H9 (cell line): ENCODE measurements around the gene SELENOF. TPM values are rescaled to one million over a fixed set of nuclear protein-coding genes. Genes with fewer than 3 reads are reported as not detected.

Experiments
- DNase-seq: peaks from one replicate; pipeline ENCODE4 v3.0.0-alpha.2; 2017
- H2AFZ ChIP-seq: one replicate; pipeline ENCODE4 v1.6.1; 2013; ENCODE audit warnings: mild to moderate bottlenecking, low read length, control low read depth, moderate library complexity
- H2AK5ac ChIP-seq: 2 replicates; pipeline ENCODE4 v1.6.1; 2013; ENCODE audit warnings: low read length, control low read depth, mixed read lengths; ENCODE audit not compliant: insufficient read length
- H2BK120ac ChIP-seq: one replicate; pipeline ENCODE4 v1.6.1; 2013; ENCODE audit warnings: low read depth, mild to moderate bottlenecking, low read length, control low read depth, inconsistent platforms; ENCODE audit not compliant: poor library complexity, severe bottlenecking
- H2BK12ac ChIP-seq: 2 replicates; pipeline ENCODE4 v1.6.1; 2013; ENCODE audit warnings: low read length, control low read depth, mixed read lengths, low read depth; ENCODE audit not compliant: insufficient read length
- H2BK15ac ChIP-seq: 2 replicates; pipeline ENCODE4 v1.6.1; 2013; ENCODE audit warnings: low read depth, low read length, control low read depth
- H2BK20ac ChIP-seq: one replicate; pipeline ENCODE4 v1.6.1; 2013; ENCODE audit warnings: low read depth, mild to moderate bottlenecking, low read length, control low read depth, inconsistent platforms; ENCODE audit not compliant: poor library complexity, severe bottlenecking
- H2BK5ac ChIP-seq: 2 replicates; pipeline ENCODE4 v1.6.1; 2013; ENCODE audit warnings: low read length, control low read depth, mixed read lengths; ENCODE audit not compliant: insufficient read length
- H3K14ac ChIP-seq: 2 replicates; pipeline ENCODE4 v1.6.1; 2013; ENCODE audit warnings: low read length, control low read depth; ENCODE audit not compliant: insufficient read depth
- H3K18ac ChIP-seq: 2 replicates; pipeline ENCODE4 v1.6.1; 2013; ENCODE audit warnings: low read depth, mild to moderate bottlenecking, mixed read lengths, low read length, control low read depth; ENCODE audit not compliant: insufficient read length
- H3K23ac ChIP-seq: 2 replicates; pipeline ENCODE4 v1.6.1; 2013; ENCODE audit warnings: low read length, control low read depth, mixed read lengths, low read depth; ENCODE audit not compliant: insufficient read length
- H3K23me2 ChIP-seq: 2 replicates; pipeline ENCODE4 v1.6.1; 2013; ENCODE audit warnings: low read depth, mild to moderate bottlenecking, mixed read lengths, low read length, control low read depth; ENCODE audit not compliant: insufficient read length, poor library complexity, severe bottlenecking
- H3K27ac ChIP-seq: 2 replicates; pipeline ENCODE4 v1.5.1; 2013; ENCODE audit warnings: low read length, control low read depth, mixed read lengths, low read depth; ENCODE audit not compliant: insufficient read length
- H3K27me3 ChIP-seq: 2 replicates; pipeline ENCODE4 v1.6.1; 2013; ENCODE audit warnings: low read length, control low read depth, inconsistent platforms; ENCODE audit not compliant: insufficient read depth
- H3K4ac ChIP-seq: 2 replicates; pipeline ENCODE4 v1.6.1; 2013; ENCODE audit warnings: low read depth, mild to moderate bottlenecking, control low read depth, inconsistent platforms, low read length, moderate library complexity
- H3K4me1 ChIP-seq: 2 replicates; pipeline ENCODE4 v1.6.1; 2013; ENCODE audit warnings: low read length, control low read depth, inconsistent platforms; ENCODE audit not compliant: insufficient read depth
- H3K4me2 ChIP-seq: 2 replicates; pipeline ENCODE4 v1.6.1; 2013; ENCODE audit warnings: low read length, control low read depth, mixed read lengths; ENCODE audit not compliant: insufficient read length, insufficient read depth
- H3K56ac ChIP-seq: 2 replicates; pipeline ENCODE4 v1.6.1; 2013; ENCODE audit warnings: low read depth, mild to moderate bottlenecking, mixed read lengths, low read length, control low read depth; ENCODE audit not compliant: insufficient read length
- H3K79me1 ChIP-seq: 2 replicates; pipeline ENCODE4 v1.6.1; 2013; ENCODE audit warnings: low read depth, mild to moderate bottlenecking, moderate library complexity, low read length, control low read depth, inconsistent platforms; ENCODE audit not compliant: insufficient read depth, poor library complexity, severe bottlenecking
- H3K79me2 ChIP-seq: 2 replicates; pipeline ENCODE4 v1.6.1; 2013; ENCODE audit warnings: low read length, control low read depth, inconsistent platforms; ENCODE audit not compliant: insufficient read depth
- H3K9ac ChIP-seq: 2 replicates; pipeline ENCODE4 v1.6.1; 2013; ENCODE audit warnings: low read length, control low read depth, mixed read lengths; ENCODE audit not compliant: insufficient read length; ENCODE audit errors: extremely low read depth
- H3K9me3 ChIP-seq: one replicate; pipeline ENCODE4 v1.6.1; 2013; ENCODE audit warnings: low read depth, low read length, inconsistent platforms; ENCODE audit not compliant: control insufficient read depth
- H3T11ph ChIP-seq: one replicate; pipeline ENCODE4 v1.6.1; 2013; ENCODE audit warnings: mild to moderate bottlenecking, low read length, control low read depth, inconsistent platforms
- H4K20me1 ChIP-seq: one replicate; pipeline ENCODE4 v1.6.1; 2013; ENCODE audit not compliant: control insufficient read depth, insufficient read length, insufficient read depth
- H4K5ac ChIP-seq: 2 replicates; pipeline ENCODE4 v1.6.1; 2013; ENCODE audit warnings: low read depth, mild to moderate bottlenecking, mixed read lengths, low read length, control low read depth; ENCODE audit not compliant: insufficient read length
- H4K8ac ChIP-seq: replicated peaks from 2 replicates; pipeline ENCODE4 v1.6.1; 2013; ENCODE audit warnings: low read length, control low read depth, mixed read lengths, low read depth; ENCODE audit not compliant: insufficient read length
- H4K91ac ChIP-seq: 2 replicates; pipeline ENCODE4 v1.6.1; 2013; ENCODE audit warnings: low read depth, mild to moderate bottlenecking, moderate library complexity, mixed read lengths, low read length, control low read depth; ENCODE audit not compliant: insufficient read length
- H3K27ac Mint-ChIP-seq, 3 experiments: 2 replicates in 2 of 3; 3 replicates in 1 of 3; pipeline ENCODE4 v1.8.0; 2020 to 2021; ENCODE audit warnings: mixed read lengths in 3 of 3, mild to moderate bottlenecking in 1 of 3, moderate library complexity in 1 of 3
- H3K27me3 Mint-ChIP-seq: 2 replicates; pipeline ENCODE4 v1.8.0; 2021; ENCODE audit warnings: low read depth, mild to moderate bottlenecking, moderate library complexity, mixed read lengths
- H3K36me3 Mint-ChIP-seq, 3 experiments: 2 replicates in 2 of 3; 3 replicates in 1 of 3; pipeline ENCODE4 v1.8.0; 2020 to 2021; ENCODE audit warnings: low read depth in 3 of 3, mixed read lengths in 3 of 3; ENCODE audit not compliant: insufficient read depth in 1 of 3
- H3K4me1 Mint-ChIP-seq, 2 experiments: 2 replicates each; pipeline ENCODE4 v1.8.0; 2020; ENCODE audit warnings: mixed read lengths in 2 of 2
- H3K4me3 Mint-ChIP-seq, 2 experiments: 2 replicates in 1 of 2; 3 replicates in 1 of 2; pipeline ENCODE4 v1.8.0; 2020 to 2021; ENCODE audit warnings: mild to moderate bottlenecking in 2 of 2, mixed read lengths in 2 of 2, moderate library complexity in 1 of 2
- H3K9me3 Mint-ChIP-seq, 2 experiments: 2 replicates in 1 of 2; 3 replicates in 1 of 2; pipeline ENCODE4 v1.8.0; 2020; ENCODE audit warnings: mild to moderate bottlenecking in 2 of 2, mixed read lengths in 2 of 2, moderate library complexity in 1 of 2
- CTCF ChIP-seq: fragments of 200-600 bp; sonication (generic); conservative IDR thresholded peaks from 3 replicates; pipeline ENCODE4 v1.8.0; 2021; ENCODE audit warnings: antibody characterized with exemption, mild to moderate bottlenecking
- WGBS: extraction: QIAGEN DNeasy Blood & Tissue Kit; methylation state at CpG from one replicate; pipeline ENCODE4 v1.1.7; 2013; ENCODE audit warnings: missing lambda C conversion rate, low lambda C conversion rate, mixed read lengths; ENCODE audit not compliant: insufficient read length; ENCODE audit errors: extremely low coverage; 5-methylcytosine and 5-hydroxymethylcytosine counted together
- total RNA-seq: library from RNA; stranded (reverse); gene quantifications from 2 replicates; pipeline ENCODE4 v1.2.1, GENCODE V29; 2021

Gene SELENOF
- total RNA-seq, 1 experiment from 2014 or later = 143 TPM

DNA sequence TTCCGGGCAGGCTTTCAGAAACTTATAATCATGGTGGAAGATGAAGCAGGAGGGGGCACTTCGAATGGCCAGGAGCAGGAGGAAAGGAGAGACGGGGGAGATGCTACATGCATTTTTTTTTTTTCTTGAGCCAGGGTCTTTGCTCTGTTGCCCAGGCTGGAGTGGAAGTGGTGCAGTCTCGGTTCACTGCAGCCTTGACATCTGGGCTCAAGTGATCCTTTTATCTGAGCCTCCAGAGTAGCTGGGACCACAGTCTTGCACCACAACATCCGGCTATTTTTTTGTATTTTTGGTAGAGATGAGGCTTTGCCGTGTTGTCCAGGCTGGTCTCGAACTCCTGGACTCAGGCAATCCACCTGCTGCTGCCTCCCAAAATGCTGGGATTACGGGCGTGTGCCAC is 61.6 kb downstream of the SELENOF start:
- no peak overlapping the region for H3K23ac ChIP-seq

More for the DNA sequence above, 61.6 kb downstream of the SELENOF start:
- Histone ChIP-seq H2AK5ac (no peak overlapping the region), H2BK15ac (no peak overlapping the region), H4K8ac (no peak overlapping the region), H4K5ac (no peak overlapping the region), H3K27me3 (no peaks in the 10 kb centered on the region), H3K79me2 (no peaks in the 10 kb centered on the region), H3K14ac (no peak overlapping the region), H3K56ac (no peak overlapping the region), H4K20me1 (no peaks in the 10 kb centered on the region), H3K27ac (no peak overlapping the region), H2BK12ac (no peak overlapping the region), H3K4me2 (no peak overlapping the region), H3K9me3 (no peaks in the 10 kb centered on the region), H3K18ac (no peak overlapping the region), H3K23me2 (no peaks in the 10 kb centered on the region), H4K91ac (no peak overlapping the region), H2BK120ac (no peak overlapping the region), H3K4ac (no peak overlapping the region), H2BK20ac (no peak overlapping the region), H2AFZ (no peak overlapping the region), H3K9ac (no peak overlapping the region), H3K79me1 (no peaks in the 10 kb centered on the region), H3K4me1 (no peaks in the 10 kb centered on the region), H3T11ph (no peak overlapping the region), H2BK5ac (no peak overlapping the region)
- Mint-ChIP-seq H3K4me1 (no peaks in the 10 kb centered on the region), H3K36me3 (no peaks in the 10 kb centered on the region), H3K9me3 (no peaks in the 10 kb centered on the region), H3K27ac (peak overlapping the region in 1 of 3 experiments; percentile 63; a peak in 1 of 7 replicates), H3K27me3 (no peaks in the 10 kb centered on the region), H3K4me3 (no peak overlapping the region)
- no CpG with 5 or more reads among the region's 9 CpGs for WGBS
- no peak for TF ChIP-seq CTCF
- no peak for DNase-seq
